H9 (cell line): ENCODE results near the gene TMEM82. TPM values are rescaled to one million over a fixed set of nuclear protein-coding genes. Genes with fewer than 3 reads are reported as not detected.

Experiments used
- DNase-seq: peaks from one replicate; pipeline ENCODE4 v3.0.0-alpha.2; 2017
- H2AFZ ChIP-seq: one replicate; pipeline ENCODE4 v1.6.1; 2013; ENCODE audit warnings: mild to moderate bottlenecking, low read length, control low read depth, moderate library complexity
- H2AK5ac ChIP-seq: 2 replicates; pipeline ENCODE4 v1.6.1; 2013; ENCODE audit warnings: low read length, control low read depth, mixed read lengths; ENCODE audit not compliant: insufficient read length
- H2BK120ac ChIP-seq: one replicate; pipeline ENCODE4 v1.6.1; 2013; ENCODE audit warnings: low read depth, mild to moderate bottlenecking, low read length, control low read depth, inconsistent platforms; ENCODE audit not compliant: poor library complexity, severe bottlenecking
- H2BK12ac ChIP-seq: 2 replicates; pipeline ENCODE4 v1.6.1; 2013; ENCODE audit warnings: low read length, control low read depth, mixed read lengths, low read depth; ENCODE audit not compliant: insufficient read length
- H2BK15ac ChIP-seq: 2 replicates; pipeline ENCODE4 v1.6.1; 2013; ENCODE audit warnings: low read depth, low read length, control low read depth
- H2BK20ac ChIP-seq: one replicate; pipeline ENCODE4 v1.6.1; 2013; ENCODE audit warnings: low read depth, mild to moderate bottlenecking, low read length, control low read depth, inconsistent platforms; ENCODE audit not compliant: poor library complexity, severe bottlenecking
- H2BK5ac ChIP-seq: 2 replicates; pipeline ENCODE4 v1.6.1; 2013; ENCODE audit warnings: low read length, control low read depth, mixed read lengths; ENCODE audit not compliant: insufficient read length
- H3K14ac ChIP-seq: 2 replicates; pipeline ENCODE4 v1.6.1; 2013; ENCODE audit warnings: low read length, control low read depth; ENCODE audit not compliant: insufficient read depth
- H3K18ac ChIP-seq: 2 replicates; pipeline ENCODE4 v1.6.1; 2013; ENCODE audit warnings: low read depth, mild to moderate bottlenecking, mixed read lengths, low read length, control low read depth; ENCODE audit not compliant: insufficient read length
- H3K23ac ChIP-seq: 2 replicates; pipeline ENCODE4 v1.6.1; 2013; ENCODE audit warnings: low read length, control low read depth, mixed read lengths, low read depth; ENCODE audit not compliant: insufficient read length
- H3K23me2 ChIP-seq: 2 replicates; pipeline ENCODE4 v1.6.1; 2013; ENCODE audit warnings: low read depth, mild to moderate bottlenecking, mixed read lengths, low read length, control low read depth; ENCODE audit not compliant: insufficient read length, poor library complexity, severe bottlenecking
- H3K27ac ChIP-seq: 2 replicates; pipeline ENCODE4 v1.5.1; 2013; ENCODE audit warnings: low read length, control low read depth, mixed read lengths, low read depth; ENCODE audit not compliant: insufficient read length
- H3K27me3 ChIP-seq: 2 replicates; pipeline ENCODE4 v1.6.1; 2013; ENCODE audit warnings: low read length, control low read depth, inconsistent platforms; ENCODE audit not compliant: insufficient read depth
- H3K4ac ChIP-seq: 2 replicates; pipeline ENCODE4 v1.6.1; 2013; ENCODE audit warnings: low read depth, mild to moderate bottlenecking, control low read depth, inconsistent platforms, low read length, moderate library complexity
- H3K4me1 ChIP-seq: 2 replicates; pipeline ENCODE4 v1.6.1; 2013; ENCODE audit warnings: low read length, control low read depth, inconsistent platforms; ENCODE audit not compliant: insufficient read depth
- H3K4me2 ChIP-seq: 2 replicates; pipeline ENCODE4 v1.6.1; 2013; ENCODE audit warnings: low read length, control low read depth, mixed read lengths; ENCODE audit not compliant: insufficient read length, insufficient read depth
- H3K56ac ChIP-seq: 2 replicates; pipeline ENCODE4 v1.6.1; 2013; ENCODE audit warnings: low read depth, mild to moderate bottlenecking, mixed read lengths, low read length, control low read depth; ENCODE audit not compliant: insufficient read length
- H3K79me1 ChIP-seq: 2 replicates; pipeline ENCODE4 v1.6.1; 2013; ENCODE audit warnings: low read depth, mild to moderate bottlenecking, moderate library complexity, low read length, control low read depth, inconsistent platforms; ENCODE audit not compliant: insufficient read depth, poor library complexity, severe bottlenecking
- H3K79me2 ChIP-seq: 2 replicates; pipeline ENCODE4 v1.6.1; 2013; ENCODE audit warnings: low read length, control low read depth, inconsistent platforms; ENCODE audit not compliant: insufficient read depth
- H3K9ac ChIP-seq: 2 replicates; pipeline ENCODE4 v1.6.1; 2013; ENCODE audit warnings: low read length, control low read depth, mixed read lengths; ENCODE audit not compliant: insufficient read length; ENCODE audit errors: extremely low read depth
- H3K9me3 ChIP-seq: one replicate; pipeline ENCODE4 v1.6.1; 2013; ENCODE audit warnings: low read depth, low read length, inconsistent platforms; ENCODE audit not compliant: control insufficient read depth
- H3T11ph ChIP-seq: one replicate; pipeline ENCODE4 v1.6.1; 2013; ENCODE audit warnings: mild to moderate bottlenecking, low read length, control low read depth, inconsistent platforms
- H4K20me1 ChIP-seq: one replicate; pipeline ENCODE4 v1.6.1; 2013; ENCODE audit not compliant: control insufficient read depth, insufficient read length, insufficient read depth
- H4K5ac ChIP-seq: 2 replicates; pipeline ENCODE4 v1.6.1; 2013; ENCODE audit warnings: low read depth, mild to moderate bottlenecking, mixed read lengths, low read length, control low read depth; ENCODE audit not compliant: insufficient read length
- H4K8ac ChIP-seq: replicated peaks from 2 replicates; pipeline ENCODE4 v1.6.1; 2013; ENCODE audit warnings: low read length, control low read depth, mixed read lengths, low read depth; ENCODE audit not compliant: insufficient read length
- H4K91ac ChIP-seq: 2 replicates; pipeline ENCODE4 v1.6.1; 2013; ENCODE audit warnings: low read depth, mild to moderate bottlenecking, moderate library complexity, mixed read lengths, low read length, control low read depth; ENCODE audit not compliant: insufficient read length
- H3K27ac Mint-ChIP-seq, 3 experiments: 2 replicates in 2 of 3; 3 replicates in 1 of 3; pipeline ENCODE4 v1.8.0; 2020 to 2021; ENCODE audit warnings: mixed read lengths in 3 of 3, mild to moderate bottlenecking in 1 of 3, moderate library complexity in 1 of 3
- H3K27me3 Mint-ChIP-seq: 2 replicates; pipeline ENCODE4 v1.8.0; 2021; ENCODE audit warnings: low read depth, mild to moderate bottlenecking, moderate library complexity, mixed read lengths
- H3K36me3 Mint-ChIP-seq, 3 experiments: 2 replicates in 2 of 3; 3 replicates in 1 of 3; pipeline ENCODE4 v1.8.0; 2020 to 2021; ENCODE audit warnings: low read depth in 3 of 3, mixed read lengths in 3 of 3; ENCODE audit not compliant: insufficient read depth in 1 of 3
- H3K4me1 Mint-ChIP-seq, 2 experiments: 2 replicates each; pipeline ENCODE4 v1.8.0; 2020; ENCODE audit warnings: mixed read lengths in 2 of 2
- H3K4me3 Mint-ChIP-seq, 2 experiments: 2 replicates in 1 of 2; 3 replicates in 1 of 2; pipeline ENCODE4 v1.8.0; 2020 to 2021; ENCODE audit warnings: mild to moderate bottlenecking in 2 of 2, mixed read lengths in 2 of 2, moderate library complexity in 1 of 2
- H3K9me3 Mint-ChIP-seq, 2 experiments: 2 replicates in 1 of 2; 3 replicates in 1 of 2; pipeline ENCODE4 v1.8.0; 2020; ENCODE audit warnings: mild to moderate bottlenecking in 2 of 2, mixed read lengths in 2 of 2, moderate library complexity in 1 of 2
- CTCF ChIP-seq: fragments of 200-600 bp; sonication (generic); conservative IDR thresholded peaks from 3 replicates; pipeline ENCODE4 v1.8.0; 2021; ENCODE audit warnings: antibody characterized with exemption, mild to moderate bottlenecking
- WGBS: extraction: QIAGEN DNeasy Blood & Tissue Kit; methylation state at CpG from one replicate; pipeline ENCODE4 v1.1.7; 2013; ENCODE audit warnings: missing lambda C conversion rate, low lambda C conversion rate, mixed read lengths; ENCODE audit not compliant: insufficient read length; ENCODE audit errors: extremely low coverage; 5-methylcytosine and 5-hydroxymethylcytosine counted together
- total RNA-seq: library from RNA; stranded (reverse); gene quantifications from 2 replicates; pipeline ENCODE4 v1.2.1, GENCODE V29; 2021

TMEM82 gene
- total RNA-seq, 1 experiment from 2014 or later: 1.4 TPM

GRCh38 chr1:15755646-15756040 lies 13.3 kb downstream of the TMEM82 start:
- no peak for TF ChIP-seq CTCF
- Mint-ChIP-seq H3K4me3 (no peak overlapping the region), H3K27me3 (peaks cover 26% of the 10 kb centered on the region), H3K9me3 (no peaks in the 10 kb centered on the region), H3K36me3 (peaks cover 0 to 2% (median 0%) of the 10 kb centered on the region in 3 experiments; a peak in 1 of 7 replicates), H3K27ac (no peak overlapping the region), H3K4me1 (peaks cover 25 to 35% of the 10 kb centered on the region in 2 experiments)
- Histone ChIP-seq H2AK5ac (no peak overlapping the region), H3K4me1 (peaks cover 15% of the 10 kb centered on the region; the same call in 1 of the 2 replicates), H3K14ac (no peak overlapping the region), H4K91ac (no peak overlapping the region), H4K20me1 (no peaks in the 10 kb centered on the region), H3K9me3 (no peaks in the 10 kb centered on the region), H2BK20ac (no peak overlapping the region), H3K18ac (no peak overlapping the region), H3K79me2 (peaks cover 7% of the 10 kb centered on the region; the same call in 1 of the 2 replicates), H2BK5ac (no peak overlapping the region), H2BK12ac (no peak overlapping the region), H3T11ph (no peak overlapping the region), H3K23ac (no peak overlapping the region), H3K27ac (no peak overlapping the region), H3K23me2 (peaks cover 14% of the 10 kb centered on the region), H4K8ac (no peak overlapping the region), H3K4me2 (no peak overlapping the region), H4K5ac (no peak overlapping the region), H3K56ac (no peak overlapping the region), H3K27me3 (no peaks in the 10 kb centered on the region), H3K79me1 (no peaks in the 10 kb centered on the region), H3K9ac (no peak overlapping the region), H2BK15ac (no peak overlapping the region), H3K4ac (no peak overlapping the region), H2BK120ac (no peak overlapping the region), H2AFZ (no peak overlapping the region)
- WGBS: no CpG with 5 or more reads among the region's 4 CpGs
- DNase-seq: peak; percentile 27
